K562 (cell line): ENCODE data around the gene GPR171. TPM values are rescaled to one million over a fixed set of nuclear protein-coding genes. Genes with fewer than 3 reads are reported as not detected.
"Not testable (repeated sequence)": the region's sequence is repeated elsewhere in the genome, so short reads cannot be mapped to it uniquely, and the experiment has no call there.

Experiments used
- ATAC-seq: fragments of 200-7000 bp; cut with Tn5 transposase; 3 replicates; pipeline ENCODE4 v1.9.1; 2020; ENCODE audit warnings: moderate library complexity
- BruUV-seq: library from RNA; stranded (reverse); fragments of 400-500 nt; replicated peaks from 2 replicates; lab custom pipeline; 2021; lab: Mats Ljungman, UMichigan
- CTCF ChIA-PET: fragments of 300-600 bp; formaldehyde crosslinking; extraction: SDS; loops from one replicate; lab custom pipeline; 2021; ENCODE audit warnings: low intra/inter-chr PET ratio; lab: Yijun Ruan, JAX
- POLR2A ChIA-PET: fragments of 300-600, 350-650 bp; sonication (Branson Sonifier 250); formaldehyde crosslinking; extraction: SDS; loops from one replicate; lab custom pipeline; 2021; ENCODE audit warnings: antibody characterized with exemption, inconsistent platforms; lab: Yijun Ruan, JAX
- DNase-seq, 4 experiments: peaks; one replicate each; pipeline versions ENCODE4 v3.0.0 to v3.0.0-alpha.2; 2011 to 2018; ENCODE audit warnings: low spot score in 3 of 4, mixed read lengths in 3 of 4; ENCODE audit errors: extremely low read depth in 1 of 4
- FAIRE-seq: peaks from 2 replicates; lab custom pipeline; 2011; peaks lifted over from hg19 to GRCh38; lab: Jason Lieb, UNC
- H2AFZ ChIP-seq: 2 replicates; pipeline ENCODE4 v1.6.0; 2011; ENCODE audit warnings: low read depth, low read length, control low read depth, inconsistent platforms
- H3K27ac ChIP-seq: fragments of 200-600 bp; 3 replicates; pipeline ENCODE4 v1.8.0; 2011; ENCODE audit warnings: low read depth, mild to moderate bottlenecking, control low read depth, inconsistent platforms, low read length, moderate library complexity, mixed read lengths; ENCODE audit errors: extremely low read depth
- H3K27me3 ChIP-seq, 2 experiments: fragments of 300-600 bp in 1 of 2; 2 replicates in 1 of 2; 3 replicates in 1 of 2; pipeline versions ENCODE4 v1.6.0 to v1.8.0; 2011; ENCODE audit warnings: inconsistent platforms in 2 of 2, low read length in 2 of 2, mild to moderate bottlenecking in 1 of 2, mixed read lengths in 1 of 2, moderate library complexity in 1 of 2; ENCODE audit not compliant: control insufficient read depth in 2 of 2, insufficient read depth in 2 of 2
- H3K36me3 ChIP-seq: fragments of 300-600 bp; 3 replicates; pipeline ENCODE4 v1.8.0; 2011; ENCODE audit warnings: mild to moderate bottlenecking, low read length, inconsistent platforms; ENCODE audit not compliant: control insufficient read depth, insufficient read depth
- H3K4me1 ChIP-seq, 2 experiments: fragments of 200-600 bp in 1 of 2; replicated peaks in 1 of 2; 2 replicates in 1 of 2; 3 replicates in 1 of 2; pipeline versions ENCODE4 v1.5.1 to v1.8.0; 2011; ENCODE audit warnings: inconsistent platforms in 2 of 2, low read length in 2 of 2, mild to moderate bottlenecking in 1 of 2, mixed read lengths in 1 of 2, moderate library complexity in 1 of 2; ENCODE audit not compliant: control insufficient read depth in 2 of 2, insufficient read depth in 2 of 2
- H3K4me2 ChIP-seq: 2 replicates; pipeline ENCODE4 v1.6.1; 2011; ENCODE audit warnings: low read length, control low read depth, inconsistent platforms, mixed read lengths; ENCODE audit not compliant: insufficient read depth
- H3K4me3 ChIP-seq: fragments of 200-600 bp; sonication (generic), shearing (Covaris generic); 2 replicates; pipeline ENCODE4 v1.5.1; 2016; ENCODE audit warnings: control low read depth, inconsistent platforms
- H3K79me2 ChIP-seq: fragments of 200-600 bp; 3 replicates; pipeline ENCODE4 v1.8.0; 2011; ENCODE audit warnings: low read length, inconsistent platforms; ENCODE audit not compliant: control insufficient read depth, insufficient read depth
- H3K9ac ChIP-seq, 2 experiments: 2 replicates each; pipeline versions ENCODE4 v1.6.0 to v1.6.1; 2011; ENCODE audit warnings: low read depth in 2 of 2, low read length in 2 of 2, control low read depth in 1 of 2, inconsistent platforms in 1 of 2, mild to moderate bottlenecking in 1 of 2, mixed read lengths in 1 of 2; ENCODE audit not compliant: insufficient read depth in 1 of 2
- H3K9me1 ChIP-seq: one replicate; pipeline ENCODE4 v1.6.0; 2011; ENCODE audit warnings: inconsistent platforms, mild to moderate bottlenecking, low read length, moderate library complexity; ENCODE audit not compliant: control insufficient read depth, insufficient read depth
- H3K9me3 ChIP-seq: replicated peaks from 2 replicates; pipeline ENCODE4 v1.5.1; 2011; ENCODE audit warnings: low read depth, low read length, inconsistent platforms; ENCODE audit not compliant: control insufficient read depth, insufficient read depth
- H4K20me1 ChIP-seq: replicated peaks from 2 replicates; pipeline ENCODE4 v1.6.1; 2011; ENCODE audit warnings: low read length, inconsistent platforms, mixed read lengths; ENCODE audit not compliant: control insufficient read depth, insufficient read depth
- FOSL1 ChIP-seq: fragments of 200-800 bp; sonication (Bioruptor generic); conservative IDR thresholded peaks from 2 replicates; pipeline ENCODE4 v1.6.1; 2016; ENCODE audit warnings: missing genetic modification characterization, missing compliant biosample characterization
- HNRNPH1 ChIP-seq: fragments of 200-400 bp; formaldehyde crosslinking; optimal IDR thresholded peaks from 2 replicates; pipeline ENCODE3; 2017; ENCODE audit warnings: low read depth, mild to moderate bottlenecking, low read length, moderate library complexity
- MAX ChIP-seq: sonication (generic); formaldehyde crosslinking; IDR thresholded peaks from 2 replicates; pipeline ENCODE4 v1.9.0; 2022; ENCODE audit warnings: mild to moderate bottlenecking, missing genetic modification reagents
- PBX2 ChIP-seq, 2 experiments: IDR thresholded peaks in 1 of 2; conservative IDR thresholded peaks in 1 of 2; 2 replicates each; pipeline ENCODE4 v1.6.1; 2016; ENCODE audit warnings: low read depth in 2 of 2, mild to moderate bottlenecking in 1 of 2, missing compliant biosample characterization in 1 of 2, missing genetic modification characterization in 1 of 2, moderate library complexity in 1 of 2
- RBM15 ChIP-seq: fragments of 200-400 bp; formaldehyde crosslinking; IDR thresholded peaks from 2 replicates; pipeline ENCODE4 v1.6.1; 2018; ENCODE audit warnings: mild to moderate bottlenecking, low read length, moderate library complexity; ENCODE audit not compliant: insufficient read depth
- TCF3 ChIP-seq: sonication (generic); formaldehyde crosslinking; IDR thresholded peaks from 2 replicates; pipeline ENCODE4 v1.4.0; 2020; ENCODE audit warnings: mild to moderate bottlenecking, missing genetic modification reagents
- TFE3 ChIP-seq: fragments of 450-650 bp; formaldehyde crosslinking; IDR thresholded peaks from 2 replicates; pipeline ENCODE4 v1.4.0; 2020; ENCODE audit warnings: mild to moderate bottlenecking, mixed read lengths
- ZNF695 ChIP-seq: fragments of 450-650 bp; formaldehyde crosslinking; IDR thresholded peaks from 2 replicates; pipeline ENCODE4 v1.4.0; 2020; ENCODE audit warnings: mild to moderate bottlenecking, moderate library complexity
- WGBS: fragments of 100-300 bp; shearing (Covaris generic); methylation state at CpG from one replicate; pipeline ENCODE4 v1.1.6; 2016; ENCODE audit warnings: low coverage, mixed read lengths; ENCODE audit not compliant: insufficient coverage; ENCODE audit errors: missing lambda C conversion rate; 5-methylcytosine and 5-hydroxymethylcytosine counted together
- in situ Hi-C: fragments of 300-500 bp; cut with MboI; formaldehyde crosslinking; loops from 4 replicates; pipeline ENCODE4 v1.15.0; 2018; ENCODE audit warnings: inconsistent platforms, mixed read lengths
- intact Hi-C: fragments of 100-400 bp; cut with micrococcal nuclease; formaldehyde crosslinking; loops from 2 replicates; pipeline ENCODE4 v1.14.2; 2022
- polyA plus RNA-seq, 8 experiments: library from polyadenylated mRNA; depleted of rRNA in 4 of 8; stranded (reverse) in 5 of 8; unstranded in 3 of 8; fragments of >200 nt; fragmentation: Nextera tagmentation in 2 of 8; fragmentation: Illumina TruSeq in 1 of 8; extraction: Ambion mirVana in 2 of 8; extraction: Trizol in 1 of 8; gene quantifications; 2 replicates each; pipeline versions ENCODE4 v1.2.1 to v1.2.3, GENCODE V29; 2011 to 2014; ENCODE audit warnings: inconsistent platforms in 1 of 8, missing spikeins in 1 of 8
- total RNA-seq, 7 experiments: library from RNA; depleted of rRNA in 6 of 7; stranded (reverse); fragments of >200 nt in 6 of 7; fragmentation: Illumina TruSeq in 2 of 7; extraction: Trizol in 2 of 7; gene quantifications; 2 replicates each; pipeline versions ENCODE4 v1.2.1 to v1.2.3, GENCODE V29; 2011 to 2021; ENCODE audit warnings: low replicate concordance in 1 of 7

GPR171 gene
- total and polyA plus RNA-seq, 9 of the 15 experiments (the other 6 are each of a cell fraction or from before 2014, with no cell fraction given) = not detected

GRCh38 chr3:151232991-151233390, 30.0 kb upstream of the GPR171 start:
- no peaks in the 10 kb centered on the region for H3K9me1 ChIP-seq
- ATAC-seq (no peak), DNase-seq (no peak), FAIRE-seq (no peak)
- peaks cover 5 to 14% of the 10 kb centered on the region in 2 experiments; a peak in 4 of 5 replicates for H3K27me3 ChIP-seq
- H3K4me1 ChIP-seq = no peaks in the 10 kb centered on the region
- H3K36me3 ChIP-seq = no peaks in the 10 kb centered on the region
- in situ Hi-C loops (loop anchor here (25.0 kb wide), 1 partner anchor 604 kb away; no protein-coding TSS in a partner anchor), intact Hi-C loops (no loop called here)
- ChIA-PET CTCF (no interaction called here), POLR2A (no interaction called here)
- TF ChIP-seq MAX (CRISPR knock-in tag) = no peak
- no peak for TF ChIP-seq PBX2 (CRISPR knock-in tag; IDR thresholded peaks at IDR 0.05; ENCODE audit: low read depth)
- no peak for TF ChIP-seq PBX2 (tag; conservative IDR thresholded peaks at IDR 0.05; ENCODE audit: low read depth)
- no peak for TF ChIP-seq TCF3
- TF ChIP-seq TFE3 (CRISPR knock-in tag) = no peak
- TF ChIP-seq RBM15 = no peak
- no peak for TF ChIP-seq HNRNPH1
- TF ChIP-seq ZNF695 (CRISPR knock-in tag) = no peak
- TF ChIP-seq FOSL1 (tag) = no peak
- no peak overlapping the region for H3K4me2 ChIP-seq
- no peak overlapping the region for H3K4me3 ChIP-seq
- no peaks in the 10 kb centered on the region for H3K9me3 ChIP-seq
- 1% methylated on average over 4 of the region's 4 CpGs for WGBS
- H3K27ac ChIP-seq = no peak overlapping the region
- H4K20me1 ChIP-seq = no peaks in the 10 kb centered on the region
- H3K79me2 ChIP-seq = no peaks in the 10 kb centered on the region
- no TSS peak for BruUV-seq
- no peak overlapping the region for H2AFZ ChIP-seq
- no peak overlapping the region for H3K9ac ChIP-seq

- H4K20me1 ChIP-seq, H3K4me3 ChIP-seq, H3K9me3 ChIP-seq, H3K4me2 ChIP-seq, H3K9ac ChIP-seq, ATAC-seq, H3K79me2 ChIP-seq, H3K4me1 ChIP-seq, H3K9me1 ChIP-seq, H2AFZ ChIP-seq, H3K27ac ChIP-seq, intact Hi-C loops, CTCF ChIA-PET, DNase-seq, BruUV-seq, H3K36me3 ChIP-seq, FAIRE-seq, POLR2A ChIA-PET: not testable (repeated sequence)
- H3K27me3 ChIP-seq = peaks cover 5 to 14% of the 10 kb centered on the region in 2 experiments
- in situ Hi-C loops = loop anchor here (25.0 kb wide), 1 partner anchor 605 kb away; no protein-coding TSS in a partner anchor
These were observed 29.4 kb upstream of the GPR171 start for GRCh38 chr3:151232403-151232802.
